Measurements from ENCODE around the gene C21orf58. TPM values are rescaled to one million over a fixed set of nuclear protein-coding genes. Genes with fewer than 3 reads are reported as not detected.

C21orf58 gene
- polyA plus RNA-seq, 3 donors = 11.8 to 21.1 (median 14.9) TPM

DNA sequence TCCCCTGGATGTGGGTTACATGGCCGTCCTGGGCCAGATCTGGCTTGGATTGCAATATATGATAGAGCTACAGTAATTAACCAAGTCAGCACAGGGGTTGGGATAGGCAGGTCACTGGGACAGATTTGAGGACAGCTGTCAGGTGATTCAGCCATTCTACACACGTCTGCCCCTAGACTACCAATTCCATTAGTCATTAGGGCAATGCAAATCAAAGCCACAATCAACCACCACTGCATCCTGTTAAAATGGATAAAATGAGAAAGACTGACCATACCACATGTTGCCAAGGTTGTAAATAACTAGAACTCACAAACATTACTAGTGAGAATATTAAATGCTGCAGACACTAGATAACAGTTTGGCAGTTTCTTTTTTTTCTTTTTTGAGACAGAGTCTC, 16.0 kb downstream of the C21orf58 start:
- no peak for DNase-seq (ENCODE audit: extremely low read depth in 1 of 11, low read depth in 9 of 11, low spot score in 4 of 11)

DNA sequence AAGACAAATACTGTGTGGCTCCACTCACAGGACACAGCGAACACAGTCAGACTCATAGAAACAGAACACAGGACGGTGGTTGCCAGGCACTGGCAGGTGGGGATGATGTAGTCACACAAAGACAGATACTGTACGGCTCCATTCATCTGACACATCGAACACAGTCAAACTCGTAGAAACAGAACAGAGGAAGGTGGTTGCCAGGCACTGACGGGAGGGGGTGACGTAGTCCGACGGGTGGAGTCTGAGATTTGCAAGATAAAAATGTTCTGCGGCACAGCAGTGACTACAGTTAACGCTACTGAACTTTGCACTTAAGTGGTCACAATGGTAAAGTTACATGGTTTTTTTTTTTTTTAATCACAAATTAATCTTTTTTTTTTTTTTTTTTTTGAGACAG, 18.7 kb downstream of the C21orf58 start:
- DNase-seq (ENCODE audit: extremely low read depth in 1 of 11, low read depth in 9 of 11, low spot score in 4 of 11) = no peak

- DNase-seq (ENCODE audit: extremely low read depth in 1 of 11, low read depth in 9 of 11, low spot score in 4 of 11) = no peak
Observed at GRCh38 chr21:46304437-46304836, 19.2 kb downstream of the C21orf58 start.

DNA sequence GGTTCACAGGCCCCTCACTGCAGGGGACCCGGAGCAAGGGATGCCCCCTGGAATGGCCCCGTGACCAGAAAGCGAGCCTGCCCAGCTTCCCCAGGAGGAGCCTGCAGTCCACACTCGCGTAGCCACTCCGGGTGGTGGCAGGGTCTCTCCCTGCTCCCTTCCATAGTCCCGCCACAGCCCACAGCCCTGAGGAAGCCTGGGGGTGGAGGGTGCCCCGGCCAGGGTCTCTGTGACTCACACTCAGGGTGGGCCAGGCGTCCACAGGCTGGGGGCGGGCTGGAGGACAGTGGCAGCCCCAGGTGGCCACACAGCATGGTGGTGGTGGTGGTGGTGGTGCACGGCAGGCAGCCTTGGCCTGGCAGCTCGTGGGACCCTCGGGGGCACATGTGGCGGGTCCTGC, 21.9 kb downstream of the C21orf58 start:
- no peak for DNase-seq (ENCODE audit: extremely low read depth in 1 of 11, low read depth in 9 of 11, low spot score in 4 of 11)

DNA sequence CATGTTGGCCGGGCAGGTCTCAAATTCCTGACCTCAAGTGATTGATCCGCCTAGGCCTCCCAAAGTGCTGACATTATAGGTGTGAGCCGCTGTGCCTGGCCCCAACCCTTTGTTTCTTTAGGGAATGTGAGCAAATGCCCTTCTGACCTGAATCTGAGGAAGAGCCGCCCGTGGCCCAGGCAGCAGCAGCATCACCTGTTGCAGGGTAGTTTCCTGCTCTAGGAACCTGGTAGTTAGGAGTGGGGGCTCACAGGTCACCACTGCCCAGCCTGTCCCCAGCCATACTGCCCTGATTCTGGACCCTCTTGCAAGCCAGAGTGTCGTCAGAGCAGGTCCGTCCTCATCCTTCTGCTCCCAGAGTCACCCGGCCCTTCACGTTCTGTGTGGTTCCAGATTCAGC, 24.5 kb downstream of the C21orf58 start:
- DNase-seq (ENCODE audit: extremely low read depth in 1 of 11, low read depth in 9 of 11, low spot score in 4 of 11) = no peak

DNA sequence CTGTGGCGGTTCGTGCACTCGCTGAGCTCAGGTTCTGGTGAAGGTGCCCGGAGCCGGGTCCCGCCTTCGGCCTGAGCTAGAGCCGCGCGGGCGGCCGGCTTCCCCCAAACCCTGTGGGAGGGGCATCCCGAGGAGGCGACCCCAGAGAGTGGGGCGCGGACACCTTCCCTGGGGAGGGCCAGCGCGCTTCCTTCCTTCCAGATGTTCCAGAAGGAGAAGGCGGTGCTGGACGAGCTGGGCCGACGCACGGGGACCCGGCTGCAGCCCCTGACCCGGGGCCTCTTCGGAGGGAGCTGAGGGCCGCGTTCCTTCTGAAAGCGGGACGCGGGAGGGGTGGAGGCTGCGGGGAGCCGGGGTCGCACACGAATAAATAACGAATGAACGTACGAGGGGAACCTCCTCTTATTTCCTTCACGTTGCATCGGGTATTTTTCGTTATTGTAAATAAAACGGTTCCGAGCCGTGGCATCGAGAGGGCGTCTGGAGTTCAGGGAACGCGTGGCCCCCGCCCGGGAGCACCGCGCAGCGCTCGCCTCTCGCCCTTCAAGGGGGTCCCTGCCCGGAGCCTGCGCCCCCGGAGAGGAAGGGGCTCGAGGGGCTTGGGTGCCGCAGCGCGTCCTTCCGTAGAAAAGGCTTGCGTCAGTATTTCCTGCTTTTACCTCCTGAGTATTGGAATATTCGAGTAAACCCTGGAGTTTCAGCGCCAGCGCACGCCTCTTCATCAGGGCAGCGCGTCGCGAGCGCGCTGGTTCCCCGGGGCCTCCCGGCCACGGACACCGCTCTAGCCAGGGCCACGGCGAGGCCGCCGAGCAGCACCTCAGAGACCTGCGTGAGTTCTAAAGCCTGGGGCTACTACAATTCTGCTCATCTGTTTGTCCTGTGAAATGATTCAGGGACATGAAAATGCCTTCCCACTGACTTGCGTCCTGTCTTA, 26.1 kb downstream of the C21orf58 start:
- DNase-seq (ENCODE audit: extremely low read depth in 1 of 11, low read depth in 9 of 11, low spot score in 4 of 11) = no peak

GRCh38 chr21:46295996-46296752, 27.5 kb downstream of the C21orf58 start:
- DNase-seq (ENCODE audit: extremely low read depth in 1 of 11, low read depth in 9 of 11, low spot score in 4 of 11) = peak in 10 of 11 donors; percentile 45 to 79 (median 62)

GRCh38 chr21:46295177-46295770, 28.4 kb downstream of the C21orf58 start:
- DNase-seq (ENCODE audit: extremely low read depth in 1 of 11, low read depth in 9 of 11, low spot score in 4 of 11) = no peak

DNA sequence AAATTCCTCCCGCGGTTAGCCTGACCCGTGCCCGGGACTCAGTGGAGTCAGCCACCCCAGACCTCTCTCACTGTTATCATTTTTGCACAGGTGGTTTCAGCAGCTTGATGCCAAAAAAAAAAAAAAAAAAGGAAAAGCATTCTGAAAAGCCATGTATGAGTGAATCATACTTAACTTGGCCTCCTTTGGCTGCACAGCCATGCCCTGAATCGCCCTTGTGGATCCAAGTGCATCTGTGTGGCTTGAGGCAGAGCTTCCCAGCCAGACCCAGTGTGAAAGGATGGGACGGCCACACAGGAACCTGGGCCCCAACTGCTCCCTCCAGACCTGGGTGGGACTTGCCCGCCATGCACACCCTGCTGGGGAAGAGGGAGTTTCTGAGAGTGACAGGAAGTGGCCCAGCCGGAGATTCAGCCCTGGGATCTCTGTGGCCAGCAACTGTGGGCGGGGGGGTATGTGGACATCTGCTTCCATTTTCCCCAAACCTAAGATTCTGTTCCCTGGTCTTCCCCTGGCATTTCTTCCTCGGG, 29.0 kb downstream of the C21orf58 start:
- no peak for DNase-seq (ENCODE audit: extremely low read depth in 1 of 11, low read depth in 9 of 11, low spot score in 4 of 11)

- DNase-seq (ENCODE audit: extremely low read depth in 1 of 11, low read depth in 9 of 11, low spot score in 4 of 11) = no peak
Observed at GRCh38 chr21:46291561-46291960, 32.1 kb downstream of the C21orf58 start.

- no peak for DNase-seq (ENCODE audit: extremely low read depth in 1 of 11, low read depth in 9 of 11, low spot score in 4 of 11)
Observed at GRCh38 chr21:46289655-46290179, 34.0 kb downstream of the C21orf58 start.

- DNase-seq (ENCODE audit: extremely low read depth in 1 of 11, low read depth in 9 of 11, low spot score in 4 of 11) = no peak
Observed at GRCh38 chr21:46287541-46287940, 36.1 kb downstream of the C21orf58 start.

DNA sequence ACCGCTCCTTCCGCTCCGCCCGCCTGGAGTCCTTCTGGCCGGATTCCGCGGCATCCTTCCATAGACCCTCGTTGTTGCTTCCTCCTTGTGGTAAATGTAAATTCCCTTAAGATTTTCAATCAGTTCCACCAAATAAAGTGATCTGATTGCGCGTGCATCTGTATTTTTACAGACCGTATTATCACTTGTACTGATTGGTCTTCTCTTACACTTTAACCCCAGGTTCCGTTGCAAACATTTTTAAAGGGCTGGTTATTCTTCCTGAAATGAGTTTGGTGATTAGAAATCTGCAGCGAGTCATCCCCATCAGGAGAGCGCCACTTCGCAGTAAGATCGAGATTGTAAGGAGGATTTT, 37.0 kb downstream of the C21orf58 start:
- DNase-seq (ENCODE audit: extremely low read depth in 1 of 11, low read depth in 9 of 11, low spot score in 4 of 11) = peak in 3 of 11 donors; percentile 59 to 78 (median 72)

DNA sequence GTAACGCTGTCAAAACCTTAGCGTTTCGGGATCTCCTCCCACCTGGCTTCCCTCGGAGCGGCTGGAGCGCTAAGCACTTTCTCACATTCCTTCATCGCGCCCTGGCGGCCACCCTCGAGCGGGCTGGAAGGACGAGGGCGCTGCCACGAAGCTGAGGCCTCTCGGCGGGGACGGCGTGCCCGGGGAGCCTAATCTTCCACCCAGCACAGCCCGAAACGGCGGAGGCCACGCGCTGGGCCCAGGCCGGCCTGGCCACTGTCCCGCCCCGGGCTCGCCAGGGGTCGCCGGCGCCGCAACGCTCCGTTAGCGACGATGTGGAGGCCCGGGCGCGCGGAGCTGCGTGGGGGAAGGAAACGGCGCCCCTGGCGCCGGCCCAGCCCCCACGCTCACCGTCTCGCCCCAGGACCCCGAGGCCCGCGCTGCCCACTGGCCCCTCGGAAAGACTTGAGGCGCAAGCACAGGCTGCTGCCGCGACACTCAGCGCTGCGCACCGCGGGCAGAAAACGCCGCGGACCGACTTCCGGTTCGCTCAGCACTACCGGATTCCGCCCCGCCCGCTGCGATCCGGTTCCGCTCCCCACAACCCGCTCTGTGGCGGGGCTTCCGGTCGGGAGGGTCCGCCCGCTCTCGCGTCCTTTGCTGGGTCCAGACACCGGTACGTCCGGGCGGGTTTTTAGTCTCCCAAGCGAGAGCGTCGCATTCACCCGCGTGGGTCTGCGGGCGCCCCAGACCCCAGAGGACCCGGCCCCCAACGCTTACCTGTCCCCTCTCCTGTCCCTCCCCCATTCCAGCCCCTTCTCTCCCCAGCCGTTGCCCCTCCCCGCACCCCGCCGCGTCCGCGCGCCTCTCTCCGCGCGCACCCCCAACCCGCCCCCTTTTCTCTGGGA, 37.7 kb downstream of the C21orf58 start, which contains the start of gene YBEY:
TSS of gene YBEY (plus strand) at position 582 of the 887 bp plus-strand sequence. CDS start 572 bp downstream, outside the sequence.
- peak; percentile 75 to 91 (median 86) for DNase-seq (ENCODE audit: extremely low read depth in 1 of 11, low read depth in 9 of 11, low spot score in 4 of 11)

- DNase-seq (ENCODE audit: extremely low read depth in 1 of 11, low read depth in 9 of 11, low spot score in 4 of 11) = no peak
Observed at GRCh38 chr21:46285206-46285661, 38.4 kb downstream of the C21orf58 start, which contains the start of gene MCM3AP. MCM3AP (minus strand) TSS chr21:46285611; CDS start chr21:46285286, 325 bp downstream.

GRCh38 chr21:46284733-46285132, 38.9 kb downstream of the C21orf58 start:
- no peak for DNase-seq (ENCODE audit: extremely low read depth in 1 of 11, low read depth in 9 of 11, low spot score in 4 of 11)

GRCh38 chr21:46284077-46284644, 39.5 kb downstream of the C21orf58 start:
- DNase-seq (ENCODE audit: extremely low read depth in 1 of 11, low read depth in 9 of 11, low spot score in 4 of 11) = no peak

All from renal cortex interstitium (tissue), 11 donors.